Pons (tissue), 1 donor: ENCODE measurements around the gene CELSR2.
"Not testable (repeated sequence)": the region's sequence is repeated elsewhere in the genome, so short reads cannot be mapped to it uniquely, and the experiment has no call there.

Source experiments
- DNase-seq: peaks from one replicate; pipeline ENCODE4 v3.0.0-alpha.2; 2016; ENCODE audit warnings: low spot score

The CELSR2 gene

GRCh38 chr1:109280862-109281261, 31.5 kb downstream of the CELSR2 start:
- no peak for DNase-seq

GRCh38 chr1:109281680-109282496, 32.5 kb downstream of the CELSR2 start:
- DNase-seq = peak; percentile 71

GRCh38 chr1:109282497-109282951, 33.2 kb downstream of the CELSR2 start:
- no peak for DNase-seq

GRCh38 chr1:109282952-109283747, 33.8 kb downstream of the CELSR2 start, which contains the start of gene PSRC1:
PSRC1 (minus strand) TSS chr1:109283145.
- peak; percentile 99 for DNase-seq

GRCh38 chr1:109283748-109284600, 34.6 kb downstream of the CELSR2 start:
- DNase-seq = no peak

GRCh38 chr1:109286762-109287161, 37.4 kb downstream of the CELSR2 start:
- not testable (repeated sequence) for DNase-seq

- no peak for DNase-seq
Observed at GRCh38 chr1:109290137-109290536, 40.8 kb downstream of the CELSR2 start.

- DNase-seq = peak; percentile 88
Observed at GRCh38 chr1:109290998-109291397, 41.7 kb downstream of the CELSR2 start.

- DNase-seq = no peak
Observed at GRCh38 chr1:109292364-109292763, 43.0 kb downstream of the CELSR2 start.

- no peak for DNase-seq
Observed at GRCh38 chr1:109293026-109293425, 43.7 kb downstream of the CELSR2 start.

- no peak for DNase-seq
Observed at GRCh38 chr1:109294481-109294880, 45.1 kb downstream of the CELSR2 start.

- DNase-seq = no peak
Observed at GRCh38 chr1:109295712-109296415, 46.5 kb downstream of the CELSR2 start.

- no peak for DNase-seq
Observed at GRCh38 chr1:109296782-109297181, 47.4 kb downstream of the CELSR2 start.

- peak; percentile 89 for DNase-seq
Observed at GRCh38 chr1:109298666-109299557, 49.6 kb downstream of the CELSR2 start.

- DNase-seq = peak; percentile 99
Observed at GRCh38 chr1:109299558-109300343, 50.4 kb downstream of the CELSR2 start.

GRCh38 chr1:109300650-109301151, 51.4 kb downstream of the CELSR2 start:
- no peak for DNase-seq

- no peak for DNase-seq
Observed at GRCh38 chr1:109301874-109302273, 52.5 kb downstream of the CELSR2 start.

- DNase-seq = peak; percentile 98
Observed at GRCh38 chr1:109304226-109304920, 55.0 kb downstream of the CELSR2 start.

- not testable (repeated sequence) for DNase-seq
Observed at GRCh38 chr1:109305991-109306390, 56.7 kb downstream of the CELSR2 start.
